NCI-H345 treated with DMSO at 0.1 percent for 48 hours (cell line): ENCODE measurements around the gene RAB40AL.

ENCODE experiments used
- DNase-seq: peaks from one replicate; lab custom pipeline; 2025; ENCODE audit not compliant: unreplicated experiment; lab: John Stamatoyannopoulos, UW

The RAB40AL gene

DNA sequence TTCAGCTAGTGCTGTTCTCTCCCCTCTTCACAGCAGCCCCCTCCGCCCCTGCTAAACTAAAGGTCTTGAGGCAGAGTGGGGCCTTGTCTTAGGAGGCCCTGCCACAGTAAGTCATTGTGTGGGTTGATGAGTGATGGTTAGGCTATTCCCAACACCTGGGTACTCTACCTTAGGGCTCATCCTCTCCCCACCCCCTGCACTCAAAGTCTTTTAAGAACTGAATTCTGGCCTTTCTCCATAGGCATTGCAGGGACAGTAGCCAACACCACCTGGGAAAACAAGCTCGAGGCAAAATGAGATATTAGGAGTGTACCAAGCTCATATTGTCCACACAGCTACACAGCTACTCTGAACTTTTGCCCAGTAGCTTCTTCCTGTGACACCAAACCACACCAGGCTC lies 42.5 kb downstream of the RAB40AL start:
- no peak for DNase-seq

DNA sequence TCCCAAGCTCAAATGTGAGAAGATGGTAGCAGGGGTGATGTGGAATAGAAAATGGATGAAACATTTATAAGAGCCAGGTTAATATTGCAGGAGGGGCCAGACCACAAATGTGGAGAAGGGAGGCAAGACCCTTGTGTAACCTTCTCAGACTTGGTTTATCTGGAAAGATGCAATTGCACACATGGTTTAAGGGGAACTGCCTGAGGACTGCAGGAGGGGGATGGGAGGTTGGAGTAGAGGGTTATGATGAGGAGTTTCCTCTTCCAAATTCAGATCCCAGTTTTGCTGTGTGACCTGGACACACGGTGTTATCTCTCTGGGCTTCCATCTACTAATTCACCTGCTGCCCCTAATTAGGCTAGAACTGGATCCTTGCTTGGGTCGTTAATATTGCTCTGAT lies 46.1 kb downstream of the RAB40AL start:
- no peak for DNase-seq

DNA sequence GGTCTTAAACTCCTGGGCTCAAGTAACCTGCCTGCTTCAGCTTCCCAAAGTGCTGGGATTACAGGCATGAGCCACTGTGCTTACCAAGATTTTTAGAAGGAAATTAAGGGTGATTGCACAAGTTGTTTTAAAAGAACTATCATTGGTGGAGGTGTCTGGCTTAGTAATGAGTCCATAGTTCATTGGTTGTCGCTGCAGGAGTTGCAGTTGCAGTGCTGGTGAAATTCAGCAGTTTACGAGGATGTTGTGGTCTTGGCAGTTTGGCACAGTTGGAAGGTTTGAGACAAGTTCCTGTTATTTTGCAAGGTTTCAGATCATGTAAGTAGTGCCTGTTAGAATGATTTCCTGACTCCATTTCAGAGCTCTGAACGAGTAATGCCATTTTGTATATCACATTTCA lies 48.1 kb downstream of the RAB40AL start:
- DNase-seq = no peak
